PC-3 (cell line): ENCODE results near the gene WDR55. TPM values are rescaled to one million over a fixed set of nuclear protein-coding genes. Genes with fewer than 3 reads are reported as not detected.
A peak's percentile ranks its signal among the peaks of the same experiment; 100 is the strongest.

Experiments
- ATAC-seq: fragments of 200-7000 bp; cut with Tn5 transposase; 2 replicates; pipeline ENCODE4 v1.9.1; 2020; ENCODE audit warnings: mild to moderate bottlenecking, moderate library complexity
- BruUV-seq: library from RNA; stranded (reverse); fragments of 400-500 nt; replicated peaks from 2 replicates; lab custom pipeline; 2021; lab: Mats Ljungman, UMichigan
- CTCF ChIA-PET: fragments of 300-600 bp; sonication (Branson Sonifier 250); formaldehyde crosslinking; loops from one replicate; lab custom pipeline; 2022; ENCODE audit warnings: antibody characterized with exemption; lab: Charles Lee
- POLR2A ChIA-PET: fragments of 300-600 bp; sonication (Branson Sonifier 250); formaldehyde crosslinking; loops from one replicate; lab custom pipeline; 2022; ENCODE audit warnings: antibody characterized with exemption; ENCODE audit not compliant: unreplicated experiment; lab: Charles Lee
- DNase-seq: peaks from one replicate; pipeline ENCODE4 v3.0.0-alpha.2; 2015
- H2AFZ ChIP-seq: fragments of 300-600 bp; sonication (generic); 2 replicates; pipeline ENCODE4 v1.6.0; 2016; ENCODE audit warnings: antibody characterized with exemption, low read length
- H3F3A ChIP-seq: fragments of 300-600 bp; sonication (generic); one replicate; pipeline ENCODE4 v1.6.0; 2017; ENCODE audit warnings: antibody characterized with exemption, low read length, control low read depth, mild to moderate bottlenecking; ENCODE audit not compliant: unreplicated experiment
- H3K27ac ChIP-seq: fragments of 300-600 bp; sonication (generic); 2 replicates; pipeline ENCODE4 v1.5.1; 2016; ENCODE audit warnings: mild to moderate bottlenecking, low read length
- H3K27me3 ChIP-seq: fragments of 300-600 bp; sonication (generic); 2 replicates; pipeline ENCODE4 v1.6.1; 2016; ENCODE audit warnings: low read length, mixed read lengths
- H3K36me3 ChIP-seq: fragments of 300-600 bp; sonication (generic); 2 replicates; pipeline ENCODE4 v1.6.1; 2016; ENCODE audit warnings: low read depth, mixed run types, low read length, mixed read lengths
- H3K4me1 ChIP-seq: fragments of 300-600 bp; sonication (generic); 2 replicates; pipeline ENCODE4 v1.5.1; 2016; ENCODE audit warnings: low read length; ENCODE audit not compliant: insufficient read depth
- H3K4me2 ChIP-seq: fragments of 300-600 bp; sonication (generic); 2 replicates; pipeline ENCODE4 v1.6.0; 2016; ENCODE audit warnings: low read length
- H3K4me3 ChIP-seq: fragments of 300-600 bp; sonication (generic); 2 replicates; pipeline ENCODE4 v1.5.1; 2016; ENCODE audit warnings: mild to moderate bottlenecking, low read length, mixed read lengths
- H3K79me2 ChIP-seq: fragments of 300-600 bp; sonication (generic); 2 replicates; pipeline ENCODE4 v1.6.1; 2017; ENCODE audit warnings: low read length, mixed read lengths
- H3K9ac ChIP-seq: fragments of 300-600 bp; sonication (generic); 2 replicates; pipeline ENCODE4 v1.6.0; 2016; ENCODE audit warnings: mild to moderate bottlenecking, low read length
- H3K9me2 ChIP-seq: fragments of 300-600 bp; sonication (generic); replicated peaks from 2 replicates; pipeline ENCODE4 v1.6.1; 2016; ENCODE audit warnings: mixed run types, low read length, mixed read lengths
- H3K9me3 ChIP-seq: fragments of 300-600 bp; sonication (generic); 2 replicates; pipeline ENCODE4 v1.6.1; 2016; ENCODE audit warnings: low read length, mixed read lengths
- H4K20me1 ChIP-seq: fragments of 300-600 bp; sonication (generic); 2 replicates; pipeline ENCODE4 v1.6.1; 2016; ENCODE audit warnings: low read length, mixed read lengths
- CTCF ChIP-seq: fragments of 300-600 bp; sonication (generic); conservative IDR thresholded peaks from 2 replicates; pipeline ENCODE4 v1.5.1; 2017; ENCODE audit warnings: antibody characterized with exemption, low read depth, mild to moderate bottlenecking, low read length
- EZH2 ChIP-seq: fragments of 300-600 bp; sonication (generic); IDR thresholded peaks from one replicate; pipeline ENCODE4 v1.6.1; 2017; ENCODE audit warnings: antibody characterized with exemption, mild to moderate bottlenecking, low read length; ENCODE audit not compliant: unreplicated experiment
- EZH2phosphoT487 ChIP-seq: fragments of 300-600 bp; sonication (generic); IDR thresholded peaks from 2 replicates; pipeline ENCODE4 v1.6.1; 2018; ENCODE audit warnings: mild to moderate bottlenecking, antibody characterized with exemption, low read length, borderline replicate concordance
- intact Hi-C: fragments of 100-400 bp; cut with micrococcal nuclease; formaldehyde crosslinking; loops from 2 replicates; pipeline ENCODE4 v1.9.0; 2023
- total RNA-seq: library from RNA; depleted of rRNA; stranded (reverse); fragments of >200 nt; gene quantifications from 2 replicates; pipeline ENCODE4 v1.2.3, GENCODE V29; 2014

WDR55 gene
- total RNA-seq, 1 experiment from 2014 or later, result 21.2 TPM

GRCh38 chr5:140672455-140673186, 7.9 kb downstream of the WDR55 start:
- CTCF ChIA-PET, result no interaction called here
- intact Hi-C loops, result no loop called here

GRCh38 chr5:140673187-140673976, 8.7 kb downstream of the WDR55 start, which contains the start of gene DND1:
Gene DND1, minus strand, starts transcription at chr5:140673576. Its CDS starts 34 bp downstream, at chr5:140673542.
- TF ChIP-seq EZH2phosphoT487 (no peak), EZH2 (no peak), CTCF (no peak)
- H3K36me3 ChIP-seq, result peaks cover 17% of the 10 kb centered on the region
- H3K4me3 ChIP-seq, result no peak within 1 kb of the TSS
- BruUV-seq, result no TSS peak
- no peaks in the 10 kb centered on the region for H3K9me3 ChIP-seq
- ChIA-PET POLR2A (interaction anchor here (0.6 kb wide), 1 partner anchor 128 kb away, joined by 12 read pairs; no protein-coding TSS in a partner anchor), CTCF (no interaction called here)
- H3K27me3 ChIP-seq, result no peaks in the 10 kb centered on the region
- no peak for ATAC-seq
- H3K4me1 ChIP-seq, result no peaks in the 10 kb centered on the region
- DNase-seq, result no peak
- no peaks in the 10 kb centered on the region for H4K20me1 ChIP-seq
- H3K9ac ChIP-seq, result no peak within 1 kb of the TSS
- no peak within 1 kb of the TSS for H3K4me2 ChIP-seq
- H3K79me2 ChIP-seq, result no peaks in the 10 kb centered on the region
- intact Hi-C loops, result no loop called here
- no peaks in the 10 kb centered on the region for H3F3A ChIP-seq
- no peak within 1 kb of the TSS for H2AFZ ChIP-seq
- no peaks in the 10 kb centered on the region for H3K9me2 ChIP-seq
- no peak within 1 kb of the TSS for H3K27ac ChIP-seq

More at GRCh38 chr5:140672455-140673186, 7.9 kb downstream of the WDR55 start:
- no peak for TF ChIP-seq CTCF
- no peak for TF ChIP-seq EZH2
- TF ChIP-seq EZH2phosphoT487, result no peak
- Histone ChIP-seq H3K9me3 (no peaks in the 10 kb centered on the region), H2AFZ (no peak overlapping the region), H3F3A (no peaks in the 10 kb centered on the region), H3K4me2 (no peak overlapping the region), H3K4me1 (no peaks in the 10 kb centered on the region), H3K4me3 (no peak overlapping the region), H3K27ac (no peak overlapping the region), H3K79me2 (peaks cover 6% of the 10 kb centered on the region), H3K27me3 (no peaks in the 10 kb centered on the region), H4K20me1 (no peaks in the 10 kb centered on the region; the same call in 1 of the 2 replicates), H3K9ac (no peak overlapping the region), H3K36me3 (peaks cover 24% of the 10 kb centered on the region), H3K9me2 (no peaks in the 10 kb centered on the region)
- no peak for DNase-seq
- POLR2A ChIA-PET, result no interaction called here
- BruUV-seq, result no TSS peak
- ATAC-seq, result 0 out of 2 replicates have a peak, but pooled peaks have one; percentile 7
